Measurements from ENCODE around the gene PITPNM3. TPM values are rescaled to one million over a fixed set of nuclear protein-coding genes. Genes with fewer than 3 reads are reported as not detected.

The PITPNM3 gene
- total RNA-seq, 1 experiment from 2014 or later, result 0.71 TPM

DNA sequence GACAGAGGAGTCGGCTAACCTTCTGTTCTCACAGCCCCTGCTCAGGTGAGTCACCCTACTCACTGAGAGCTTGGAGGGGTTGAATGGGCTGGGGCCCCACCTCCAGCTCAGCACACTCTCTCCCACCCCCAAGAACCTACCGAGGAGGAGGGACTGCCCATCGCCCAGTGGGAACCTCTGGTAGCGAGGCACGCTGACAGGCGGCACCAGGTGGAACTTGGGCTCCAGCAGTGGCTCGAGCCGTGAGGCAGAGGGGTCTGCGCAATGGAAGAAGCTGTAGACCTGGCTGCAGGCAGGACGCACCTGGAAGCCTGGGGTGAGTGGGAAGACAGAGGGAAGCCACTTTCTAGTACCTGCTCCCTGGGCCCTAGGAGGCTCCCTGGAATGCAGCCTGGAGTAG lies 83.8 kb downstream of the PITPNM3 start:
- BruUV-seq (replicated peaks), result no TSS peak
- TF ChIP-seq, protein P1, sequence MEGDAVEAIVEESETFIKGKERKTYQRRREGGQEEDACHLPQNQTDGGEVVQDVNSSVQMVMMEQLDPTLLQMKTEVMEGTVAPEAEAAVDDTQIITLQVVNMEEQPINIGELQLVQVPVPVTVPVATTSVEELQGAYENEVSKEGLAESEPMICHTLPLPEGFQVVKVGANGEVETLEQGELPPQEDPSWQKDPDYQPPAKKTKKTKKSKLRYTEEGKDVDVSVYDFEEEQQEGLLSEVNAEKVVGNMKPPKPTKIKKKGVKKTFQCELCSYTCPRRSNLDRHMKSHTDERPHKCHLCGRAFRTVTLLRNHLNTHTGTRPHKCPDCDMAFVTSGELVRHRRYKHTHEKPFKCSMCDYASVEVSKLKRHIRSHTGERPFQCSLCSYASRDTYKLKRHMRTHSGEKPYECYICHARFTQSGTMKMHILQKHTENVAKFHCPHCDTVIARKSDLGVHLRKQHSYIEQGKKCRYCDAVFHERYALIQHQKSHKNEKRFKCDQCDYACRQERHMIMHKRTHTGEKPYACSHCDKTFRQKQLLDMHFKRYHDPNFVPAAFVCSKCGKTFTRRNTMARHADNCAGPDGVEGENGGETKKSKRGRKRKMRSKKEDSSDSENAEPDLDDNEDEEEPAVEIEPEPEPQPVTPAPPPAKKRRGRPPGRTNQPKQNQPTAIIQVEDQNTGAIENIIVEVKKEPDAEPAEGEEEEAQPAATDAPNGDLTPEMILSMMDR (conservative IDR thresholded peaks at IDR 0.05; ENCODE audit: low read depth, low read length), result no peak
- no peak for TF ChIP-seq EZH2 (IDR thresholded peaks at IDR 0.05; ENCODE audit: borderline replicate concordance, low read depth, low read length, poor library complexity, severe bottlenecking)
- Histone ChIP-seq H3K9me3 (ENCODE audit: low read depth, low read length, poor library complexity, severe bottlenecking) (no peaks in the 10 kb centered on the region), H3K4me3 (ENCODE audit: low read depth, low read length, poor library complexity, severe bottlenecking) (no peak overlapping the region), H3K27me3 (replicated peaks; ENCODE audit: insufficient read depth, low read depth, low read length, poor library complexity) (no peaks in the 10 kb centered on the region), H3K27ac (ENCODE audit: low read depth, low read length, poor library complexity, severe bottlenecking) (peak overlapping the region; percentile 41), H3K4me1 (ENCODE audit: insufficient read depth, low read length, poor library complexity, severe bottlenecking) (peaks cover 23% of the 10 kb centered on the region), H3K36me3 (ENCODE audit: insufficient read depth, low read length, poor library complexity, severe bottlenecking) (no peaks in the 10 kb centered on the region)
- POLR2A ChIA-PET (ENCODE audit: low non-redundant PET), result no interaction called here
- CTCF ChIA-PET, result interaction anchor here (0.6 to 1.2 kb wide), 4 partner anchors 13 to 168 kb away, joined by 3 to 12 read pairs (median 4); partner anchors contain the start of gene KIAA0753
- intact Hi-C loops (cut with micrococcal nuclease; ENCODE audit: unreplicated experiment), result loop anchor here (10.0 kb wide), 1 partner anchor 172 kb away; the partner anchor contains the start of genes KIAA0753 and TXNDC17
- no peak for DNase-seq (ENCODE audit: low spot score)

- Histone ChIP-seq H3K9me3 (ENCODE audit: low read depth, low read length, poor library complexity, severe bottlenecking) (no peaks in the 10 kb centered on the region), H3K27me3 (replicated peaks; ENCODE audit: insufficient read depth, low read depth, low read length, poor library complexity) (no peaks in the 10 kb centered on the region), H3K36me3 (ENCODE audit: insufficient read depth, low read length, poor library complexity, severe bottlenecking) (no peaks in the 10 kb centered on the region), H3K4me3 (ENCODE audit: low read depth, low read length, poor library complexity, severe bottlenecking) (no peak overlapping the region), H3K27ac (ENCODE audit: low read depth, low read length, poor library complexity, severe bottlenecking) (no peak overlapping the region), H3K4me1 (ENCODE audit: insufficient read depth, low read length, poor library complexity, severe bottlenecking) (peaks cover 22% of the 10 kb centered on the region)
- DNase-seq (ENCODE audit: low spot score), result peak; percentile 75
- POLR2A ChIA-PET (ENCODE audit: low non-redundant PET), result no interaction called here
- CTCF ChIA-PET, result interaction anchor here (0.7 kb wide), 1 partner anchor 9 kb away, joined by 3 read pairs; no protein-coding TSS in a partner anchor
- TF ChIP-seq, protein P1 (conservative IDR thresholded peaks at IDR 0.05; ENCODE audit: low read depth, low read length), result no peak
- TF ChIP-seq EZH2 (IDR thresholded peaks at IDR 0.05; ENCODE audit: borderline replicate concordance, low read depth, low read length, poor library complexity, severe bottlenecking), result no peak
- intact Hi-C loops (cut with micrococcal nuclease; ENCODE audit: unreplicated experiment), result loop anchor here (10.0 kb wide), 1 partner anchor 173 kb away; the partner anchor contains the start of genes KIAA0753 and TXNDC17
- no TSS peak for BruUV-seq (replicated peaks)
These were observed 84.6 kb downstream of the PITPNM3 start for GRCh38 chr17:6471531-6472465.

- no peak overlapping the region for H3K4me3 ChIP-seq (ENCODE audit: low read depth, low read length, poor library complexity, severe bottlenecking)
- BruUV-seq (replicated peaks), result no TSS peak
- ChIA-PET CTCF (no interaction called here), POLR2A (ENCODE audit: low non-redundant PET) (no interaction called here)
- H3K27ac ChIP-seq (ENCODE audit: low read depth, low read length, poor library complexity, severe bottlenecking), result no peak overlapping the region
- H3K4me1 ChIP-seq (ENCODE audit: insufficient read depth, low read length, poor library complexity, severe bottlenecking), result peaks cover 14% of the 10 kb centered on the region
- H3K27me3 ChIP-seq (replicated peaks; ENCODE audit: insufficient read depth, low read depth, low read length, poor library complexity), result no peaks in the 10 kb centered on the region
- H3K9me3 ChIP-seq (ENCODE audit: low read depth, low read length, poor library complexity, severe bottlenecking), result no peaks in the 10 kb centered on the region
- no peak for TF ChIP-seq EZH2 (IDR thresholded peaks at IDR 0.05; ENCODE audit: borderline replicate concordance, low read depth, low read length, poor library complexity, severe bottlenecking)
- TF ChIP-seq, protein P1 (conservative IDR thresholded peaks at IDR 0.05; ENCODE audit: low read depth, low read length), result no peak
- intact Hi-C loops (cut with micrococcal nuclease; ENCODE audit: unreplicated experiment), result loop anchor here (10.0 kb wide), 1 partner anchor 174 kb away; the partner anchor contains the start of genes KIAA0753 and TXNDC17
- no peaks in the 10 kb centered on the region for H3K36me3 ChIP-seq (ENCODE audit: insufficient read depth, low read length, poor library complexity, severe bottlenecking)
- DNase-seq (ENCODE audit: low spot score), result no peak
These were observed 85.4 kb downstream of the PITPNM3 start for GRCh38 chr17:6470751-6471521.

Data from A673 (cell line).